ENCODE data around the gene COL5A3. TPM values are rescaled to one million over a fixed set of nuclear protein-coding genes. Genes with fewer than 3 reads are reported as not detected.

Gene COL5A3
- polyA plus RNA-seq, 1 of the 3 experiments (the other 2 are of a cell fraction) = under 0.01 TPM

- no peak for TF ChIP-seq MAX (IDR thresholded peaks at IDR 0.05; ENCODE audit: low read depth)
- no peak for TF ChIP-seq FOSL2 (IDR thresholded peaks at IDR 0.05; ENCODE audit: borderline replicate concordance, low read depth)
- TF ChIP-seq, protein P1, sequence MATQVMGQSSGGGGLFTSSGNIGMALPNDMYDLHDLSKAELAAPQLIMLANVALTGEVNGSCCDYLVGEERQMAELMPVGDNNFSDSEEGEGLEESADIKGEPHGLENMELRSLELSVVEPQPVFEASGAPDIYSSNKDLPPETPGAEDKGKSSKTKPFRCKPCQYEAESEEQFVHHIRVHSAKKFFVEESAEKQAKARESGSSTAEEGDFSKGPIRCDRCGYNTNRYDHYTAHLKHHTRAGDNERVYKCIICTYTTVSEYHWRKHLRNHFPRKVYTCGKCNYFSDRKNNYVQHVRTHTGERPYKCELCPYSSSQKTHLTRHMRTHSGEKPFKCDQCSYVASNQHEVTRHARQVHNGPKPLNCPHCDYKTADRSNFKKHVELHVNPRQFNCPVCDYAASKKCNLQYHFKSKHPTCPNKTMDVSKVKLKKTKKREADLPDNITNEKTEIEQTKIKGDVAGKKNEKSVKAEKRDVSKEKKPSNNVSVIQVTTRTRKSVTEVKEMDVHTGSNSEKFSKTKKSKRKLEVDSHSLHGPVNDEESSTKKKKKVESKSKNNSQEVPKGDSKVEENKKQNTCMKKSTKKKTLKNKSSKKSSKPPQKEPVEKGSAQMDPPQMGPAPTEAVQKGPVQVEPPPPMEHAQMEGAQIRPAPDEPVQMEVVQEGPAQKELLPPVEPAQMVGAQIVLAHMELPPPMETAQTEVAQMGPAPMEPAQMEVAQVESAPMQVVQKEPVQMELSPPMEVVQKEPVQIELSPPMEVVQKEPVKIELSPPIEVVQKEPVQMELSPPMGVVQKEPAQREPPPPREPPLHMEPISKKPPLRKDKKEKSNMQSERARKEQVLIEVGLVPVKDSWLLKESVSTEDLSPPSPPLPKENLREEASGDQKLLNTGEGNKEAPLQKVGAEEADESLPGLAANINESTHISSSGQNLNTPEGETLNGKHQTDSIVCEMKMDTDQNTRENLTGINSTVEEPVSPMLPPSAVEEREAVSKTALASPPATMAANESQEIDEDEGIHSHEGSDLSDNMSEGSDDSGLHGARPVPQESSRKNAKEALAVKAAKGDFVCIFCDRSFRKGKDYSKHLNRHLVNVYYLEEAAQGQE (IDR thresholded peaks at IDR 0.05; ENCODE audit: low read depth, low read length) = no peak
- no peak for TF ChIP-seq EP300 (IDR thresholded peaks at IDR 0.05; ENCODE audit: borderline replicate concordance in 1 of 2, low read depth in 1 of 2, low read length in 1 of 2)
- TF ChIP-seq GATA2 (CRISPR knock-in tag; IDR thresholded peaks at IDR 0.05) = no peak
- TF ChIP-seq, protein P2, sequence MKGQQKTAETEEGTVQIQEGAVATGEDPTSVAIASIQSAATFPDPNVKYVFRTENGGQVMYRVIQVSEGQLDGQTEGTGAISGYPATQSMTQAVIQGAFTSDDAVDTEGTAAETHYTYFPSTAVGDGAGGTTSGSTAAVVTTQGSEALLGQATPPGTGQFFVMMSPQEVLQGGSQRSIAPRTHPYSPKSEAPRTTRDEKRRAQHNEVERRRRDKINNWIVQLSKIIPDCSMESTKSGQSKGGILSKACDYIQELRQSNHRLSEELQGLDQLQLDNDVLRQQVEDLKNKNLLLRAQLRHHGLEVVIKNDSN (IDR thresholded peaks at IDR 0.05; ENCODE audit: borderline replicate concordance, low read depth) = no peak
- no peak for TF ChIP-seq RAD21 (IDR thresholded peaks at IDR 0.05; ENCODE audit: low read length)
- TF ChIP-seq JUND (IDR thresholded peaks at IDR 0.05) = no peak
- TF ChIP-seq YY1 (IDR thresholded peaks at IDR 0.05; ENCODE audit: low read depth) = no peak
- no peak for TF ChIP-seq CHD2 (IDR thresholded peaks at IDR 0.05; ENCODE audit: low read length, partially characterized antibody)
These were observed 20.8 kb downstream of the COL5A3 start (continued) for GRCh38 chr19:9989504-9989903.

- no peak for TF ChIP-seq MAX (IDR thresholded peaks at IDR 0.05; ENCODE audit: low read depth)
- no peak for DNase-seq
These were observed 23.5 kb downstream of the COL5A3 start for GRCh38 chr19:9986787-9987281.

More at GRCh38 chr19:9986787-9987281, 23.5 kb downstream of the COL5A3 start:
- Histone ChIP-seq H3K79me2 (ENCODE audit: insufficient read depth) (no peaks in the 10 kb centered on the region), H3K36me3 (replicated peaks in 1 of 2; ENCODE audit: control insufficient read depth in 1 of 2, insufficient read depth in 2 of 2, low read length in 1 of 2) (no peaks in the 10 kb centered on the region), H4K20me1 (ENCODE audit: insufficient read depth) (no peaks in the 10 kb centered on the region), H3K4me1 (ENCODE audit: control insufficient read depth in 1 of 2, insufficient read depth in 2 of 2, low read depth in 1 of 2, low read length in 1 of 2) (no peaks in the 10 kb centered on the region), H3K27ac (ENCODE audit: low read depth in 2 of 2, low read length in 1 of 2) (no peak overlapping the region), H3K9ac (no peak overlapping the region), H3K9me2 (no peaks in the 10 kb centered on the region), H3K27me3 (ENCODE audit: insufficient read depth) (peaks cover 37% of the 10 kb centered on the region), H3K4me2 (no peak overlapping the region), H3K4me3 (ENCODE audit: low read depth in 2 of 2, low read length in 1 of 2) (no peak overlapping the region), H2AFZ (ENCODE audit: low read depth) (no peak overlapping the region), H3F3A (replicated peaks; ENCODE audit: insufficient read depth) (no peaks in the 10 kb centered on the region), H3K9me3 (no peaks in the 10 kb centered on the region)
- 25% methylated on average over 7 of the region's 8 CpGs for WGBS (ENCODE audit: low lambda C conversion rate)
- ChIA-PET CTCF (interaction anchor here (1.0 to 4.1 kb wide), 2 partner anchors 13 to 41 kb away, joined by 3 to 32 read pairs; no protein-coding TSS in a partner anchor), POLR2A (no interaction called here)

All from SK-N-SH (cell line).